HEK293T (cell line): ENCODE measurements around the gene FILIP1L.

Source experiments
- ARNT ChIP-seq: fragments of 450-650 bp; IDR thresholded peaks from 2 replicates; pipeline ENCODE4 v1.6.1; 2017; ENCODE audit warnings: mild to moderate bottlenecking
- BHLHE40 ChIP-seq: fragments of 450-650 bp; IDR thresholded peaks from 2 replicates; pipeline ENCODE4 v1.6.1; 2016; ENCODE audit warnings: mild to moderate bottlenecking, moderate library complexity, borderline replicate concordance
- CTBP1 ChIP-seq: fragments of 450-650 bp; IDR thresholded peaks from 2 replicates; pipeline ENCODE4 v1.6.1; 2016; ENCODE audit warnings: borderline replicate concordance
- ELF4 ChIP-seq: fragments of 450-650 bp; IDR thresholded peaks from 2 replicates; pipeline ENCODE4 v1.6.1; 2017; ENCODE audit warnings: antibody characterized with exemption
- FOXA1 ChIP-seq: fragments of 450-650 bp; IDR thresholded peaks from 2 replicates; pipeline ENCODE4 v1.6.1; 2016; ENCODE audit warnings: mild to moderate bottlenecking
- FOXK2 ChIP-seq: fragments of 450-650 bp; IDR thresholded peaks from 2 replicates; pipeline ENCODE4 v1.6.1; 2016; ENCODE audit warnings: mild to moderate bottlenecking
- FOXM1 ChIP-seq: fragments of 450-650 bp; IDR thresholded peaks from 2 replicates; pipeline ENCODE4 v1.6.1; 2017; ENCODE audit warnings: mild to moderate bottlenecking, borderline replicate concordance
- HDGF ChIP-seq: fragments of 450-650 bp; IDR thresholded peaks from 2 replicates; pipeline ENCODE4 v1.6.1; 2017; ENCODE audit warnings: antibody characterized with exemption, borderline replicate concordance
- LEF1 ChIP-seq: fragments of 450-650 bp; IDR thresholded peaks from 2 replicates; pipeline ENCODE4 v1.6.1; 2017; ENCODE audit warnings: mild to moderate bottlenecking, borderline replicate concordance
- SP1 ChIP-seq: fragments of 450-650 bp; IDR thresholded peaks from 2 replicates; pipeline ENCODE4 v1.6.1; 2017
- SUZ12 ChIP-seq: fragments of 450-650 bp; IDR thresholded peaks from 2 replicates; pipeline ENCODE4 v1.6.1; 2016; ENCODE audit warnings: mild to moderate bottlenecking
- TARDBP ChIP-seq: fragments of 450-650 bp; IDR thresholded peaks from 2 replicates; pipeline ENCODE4 v1.6.1; 2016

- TF ChIP-seq BHLHE40 (no peak), FOXK2 (no peak), FOXA1 (no peak), ELF4 (no peak), FOXM1 (no peak), LEF1 (no peak), SUZ12 (no peak), TARDBP (no peak), SP1 (no peak), ARNT (no peak), CTBP1 (no peak), HDGF (no peak)
Measured at GRCh38 chr3:99850608-99851007, 263.7 kb downstream of the FILIP1L start.
